Camera-type eye (tissue), 1 donor: ENCODE measurements around the gene TEX28. TPM values are rescaled to one million over a fixed set of nuclear protein-coding genes. Genes with fewer than 3 reads are reported as not detected.

Source experiments
- total RNA-seq: library from RNA; depleted of rRNA; stranded (reverse); fragments of >200 nt; gene quantifications from one replicate; pipeline ENCODE4 v1.2.3, GENCODE V29; 2014

Gene TEX28, protein sequence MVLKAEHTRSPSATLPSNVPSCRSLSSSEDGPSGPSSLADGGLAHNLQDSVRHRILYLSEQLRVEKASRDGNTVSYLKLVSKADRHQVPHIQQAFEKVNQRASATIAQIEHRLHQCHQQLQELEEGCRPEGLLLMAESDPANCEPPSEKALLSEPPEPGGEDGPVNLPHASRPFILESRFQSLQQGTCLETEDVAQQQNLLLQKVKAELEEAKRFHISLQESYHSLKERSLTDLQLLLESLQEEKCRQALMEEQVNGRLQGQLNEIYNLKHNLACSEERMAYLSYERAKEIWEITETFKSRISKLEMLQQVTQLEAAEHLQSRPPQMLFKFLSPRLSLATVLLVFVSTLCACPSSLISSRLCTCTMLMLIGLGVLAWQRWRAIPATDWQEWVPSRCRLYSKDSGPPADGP
- total RNA-seq, result not detected

DNA sequence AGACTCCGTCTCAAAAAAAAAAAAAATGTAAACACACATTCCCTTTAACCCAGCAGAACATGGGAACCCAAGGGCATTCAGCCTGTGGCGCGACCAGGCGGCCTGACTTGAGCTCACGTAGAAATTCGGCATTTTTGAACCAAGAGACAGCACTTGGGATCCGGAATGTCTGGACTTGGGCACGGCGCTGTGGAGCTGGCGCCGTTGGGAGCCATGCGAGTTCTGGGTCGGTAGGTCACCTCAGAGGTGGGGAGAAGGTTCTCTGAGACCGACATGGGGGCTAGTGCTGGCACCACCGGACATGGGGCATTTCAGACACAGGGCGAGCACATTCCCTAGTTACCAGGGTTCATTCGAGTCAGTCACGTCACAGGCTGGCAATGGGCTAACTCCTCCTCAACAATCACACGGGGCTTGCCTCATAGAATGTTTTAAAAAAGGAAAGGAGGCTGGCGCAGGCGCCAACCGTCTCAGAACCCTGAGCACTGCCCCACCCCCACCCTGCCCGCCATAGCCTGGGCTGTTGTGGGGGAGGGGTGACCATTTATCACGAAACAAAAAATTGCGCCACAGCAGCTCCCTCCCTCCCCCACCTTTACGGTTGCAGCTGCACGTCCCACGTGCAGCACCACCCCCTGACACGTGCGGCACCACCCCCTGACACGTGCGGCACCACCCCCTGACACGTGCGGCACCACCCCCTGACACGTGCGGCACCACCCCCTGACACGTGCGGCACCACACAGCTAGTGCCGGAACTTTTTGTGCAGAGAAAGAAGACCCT is at the start of gene TEX28:
Gene TEX28, minus strand, starts transcription at position 334 of the 784 bp plus-strand sequence. CDS start 3,007 bp downstream, outside the sequence.

DNA sequence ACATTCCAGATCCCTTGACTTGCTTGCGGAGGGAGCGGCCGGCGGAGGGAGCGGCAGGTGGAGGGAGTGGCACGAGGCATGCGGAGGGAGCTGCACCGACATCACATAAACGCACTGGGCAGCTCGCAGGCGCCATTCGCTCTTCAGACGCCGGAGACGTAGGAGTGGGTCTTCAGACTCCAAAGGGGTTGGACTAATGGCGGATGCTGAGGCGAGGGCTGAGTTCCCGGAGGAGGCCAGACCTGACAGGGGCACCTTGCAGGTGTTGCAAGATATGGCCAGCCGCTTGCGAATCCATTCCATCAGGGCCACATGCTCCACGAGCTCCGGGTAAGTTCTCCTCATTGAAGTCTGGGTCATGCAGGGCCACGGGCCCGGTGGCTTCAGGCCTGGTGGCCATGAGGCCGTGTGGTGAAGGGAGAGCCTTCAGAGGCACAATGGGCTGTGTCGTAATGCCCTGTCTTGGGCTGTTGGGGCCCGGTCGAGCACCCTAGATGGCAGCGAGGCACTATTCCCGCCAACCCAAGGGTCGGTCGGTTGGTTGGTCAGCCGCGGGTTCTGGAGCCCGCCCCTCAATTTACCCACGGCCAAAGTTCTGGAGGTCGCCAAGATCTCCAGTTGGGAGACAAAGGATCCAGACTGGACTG is 863 bp upstream of the TEX28 start, which contains the start of gene TKTL1:
Gene TKTL1, plus strand, starts transcription at position 132 of the 647 bp plus-strand sequence. Its CDS starts 65 bp downstream, at position 197.

DNA sequence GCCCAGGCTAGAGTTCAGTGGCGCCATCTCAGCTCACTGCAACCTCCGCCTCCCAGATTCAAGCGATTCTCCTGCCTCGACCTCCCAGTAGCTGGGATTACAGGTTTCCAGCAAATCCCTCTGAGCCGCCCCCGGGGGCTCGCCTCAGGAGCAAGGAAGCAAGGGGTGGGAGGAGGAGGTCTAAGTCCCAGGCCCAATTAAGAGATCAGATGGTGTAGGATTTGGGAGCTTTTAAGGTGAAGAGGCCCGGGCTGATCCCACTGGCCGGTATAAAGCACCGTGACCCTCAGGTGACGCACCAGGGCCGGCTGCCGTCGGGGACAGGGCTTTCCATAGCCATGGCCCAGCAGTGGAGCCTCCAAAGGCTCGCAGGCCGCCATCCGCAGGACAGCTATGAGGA is 37.6 kb downstream of the TEX28 start, which contains the start of gene OPN1MW3:
Gene OPN1MW3, plus strand, starts transcription at position 301 of the 400 bp plus-strand sequence. Its CDS starts 38 bp downstream, at position 339.

Other genes starting within 250 kb of the TEX28 start
- 72.2 TPM for gene MECP2, start 197.4 kb downstream of the TEX28 start, total RNA-seq
- 1.5 TPM for gene OPN1LW, start 150.9 kb downstream of the TEX28 start, total RNA-seq
- 19.4 TPM for gene OPN1MW, start 112.5 kb downstream of the TEX28 start, total RNA-seq
- not detected for gene OPN1MW2, start 75.4 kb downstream of the TEX28 start, total RNA-seq
- not detected for gene OPN1MW3, start 37.5 kb downstream of the TEX28 start, total RNA-seq
- 2.3 TPM for gene TKTL1, start 671 bp upstream of the TEX28 start, total RNA-seq
- gene FLNA, start 79.5 kb upstream of the TEX28 start, total RNA-seq, result 469 TPM
- 23.0 TPM for gene EMD, start 84.2 kb upstream of the TEX28 start, total RNA-seq
- gene RPL10, start 103.3 kb upstream of the TEX28 start, total RNA-seq, result 5,669 TPM
- gene DNASE1L1, start 114.1 kb upstream of the TEX28 start, total RNA-seq, result 17.3 TPM
- 26.3 TPM for gene TAFAZZIN, start 116.4 kb upstream of the TEX28 start, total RNA-seq
- gene ATP6AP1, start 133.6 kb upstream of the TEX28 start, total RNA-seq, result 94.4 TPM
- 190 TPM for gene GDI1, start 142.0 kb upstream of the TEX28 start, total RNA-seq
- 37.8 TPM for gene FAM50A, start 149.0 kb upstream of the TEX28 start, total RNA-seq
- 31.2 TPM for gene PLXNA3, start 163.2 kb upstream of the TEX28 start, total RNA-seq
- gene LAGE3, start 184.2 kb upstream of the TEX28 start, total RNA-seq, result 20.0 TPM
- 30.8 TPM for gene UBL4A, start 191.5 kb upstream of the TEX28 start, total RNA-seq
- 14.2 TPM for gene SLC10A3, start 195.5 kb upstream of the TEX28 start, total RNA-seq
- gene FAM3A, start 221.1 kb upstream of the TEX28 start, total RNA-seq, result 24.8 TPM